ENCODE data around the gene ORAI1. TPM values are rescaled to one million over a fixed set of nuclear protein-coding genes. Genes with fewer than 3 reads are reported as not detected.

Gene ORAI1
- total RNA-seq, 2 experiments from 2014 or later = 39.7 to 42.3 TPM

DNA sequence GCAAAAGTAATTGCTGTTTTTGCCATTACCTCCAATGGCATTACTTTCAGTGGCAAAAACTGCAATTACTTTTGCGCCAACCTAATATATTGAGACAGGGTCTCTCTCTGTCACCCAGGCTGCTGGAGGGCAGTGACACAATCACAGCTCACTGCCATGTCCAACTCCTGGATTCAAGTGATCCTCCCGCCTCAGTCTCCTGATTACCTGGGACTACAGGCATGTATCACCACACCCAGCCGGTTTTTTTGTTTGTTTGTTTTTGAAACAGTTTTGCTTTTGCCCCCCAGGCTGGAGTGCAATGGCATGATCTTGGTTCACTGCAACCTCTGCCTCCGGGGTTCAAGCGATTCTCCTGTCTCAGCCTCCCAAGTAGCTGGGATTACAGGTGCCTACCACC, 29.8 kb upstream of the ORAI1 start:
- H3K4me3 Mint-ChIP-seq = no peak overlapping the region
- no peaks in the 10 kb centered on the region for H3K9me3 Mint-ChIP-seq
- H3K4me1 Mint-ChIP-seq (ENCODE audit: low read depth) = peaks cover 25% of the 10 kb centered on the region
- TF ChIP-seq, protein P1, sequence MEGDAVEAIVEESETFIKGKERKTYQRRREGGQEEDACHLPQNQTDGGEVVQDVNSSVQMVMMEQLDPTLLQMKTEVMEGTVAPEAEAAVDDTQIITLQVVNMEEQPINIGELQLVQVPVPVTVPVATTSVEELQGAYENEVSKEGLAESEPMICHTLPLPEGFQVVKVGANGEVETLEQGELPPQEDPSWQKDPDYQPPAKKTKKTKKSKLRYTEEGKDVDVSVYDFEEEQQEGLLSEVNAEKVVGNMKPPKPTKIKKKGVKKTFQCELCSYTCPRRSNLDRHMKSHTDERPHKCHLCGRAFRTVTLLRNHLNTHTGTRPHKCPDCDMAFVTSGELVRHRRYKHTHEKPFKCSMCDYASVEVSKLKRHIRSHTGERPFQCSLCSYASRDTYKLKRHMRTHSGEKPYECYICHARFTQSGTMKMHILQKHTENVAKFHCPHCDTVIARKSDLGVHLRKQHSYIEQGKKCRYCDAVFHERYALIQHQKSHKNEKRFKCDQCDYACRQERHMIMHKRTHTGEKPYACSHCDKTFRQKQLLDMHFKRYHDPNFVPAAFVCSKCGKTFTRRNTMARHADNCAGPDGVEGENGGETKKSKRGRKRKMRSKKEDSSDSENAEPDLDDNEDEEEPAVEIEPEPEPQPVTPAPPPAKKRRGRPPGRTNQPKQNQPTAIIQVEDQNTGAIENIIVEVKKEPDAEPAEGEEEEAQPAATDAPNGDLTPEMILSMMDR (IDR thresholded peaks at IDR 0.05) = no peak
- no peak overlapping the region for H3K27ac Mint-ChIP-seq
- H3K27me3 Mint-ChIP-seq = no peaks in the 10 kb centered on the region
- ATAC-seq (ENCODE audit: poor library complexity) = no peak
- no peaks in the 10 kb centered on the region for H3K27me3 ChIP-seq (ENCODE audit: control insufficient read depth in 1 of 2, insufficient read depth in 2 of 2, low read length in 2 of 2)
- no peaks in the 10 kb centered on the region for H3K9me3 ChIP-seq (ENCODE audit: control insufficient read depth in 1 of 2, insufficient read depth in 1 of 2, low read length in 2 of 2)
- intact Hi-C loops (cut with DNase I, micrococcal nuclease) = loop anchor here in 1 of 2 experiments (5.0 kb wide), 1 partner anchor 706 kb away; no protein-coding TSS in a partner anchor
- no peak overlapping the region for H3K27ac ChIP-seq (ENCODE audit: low read depth in 1 of 2, low read length in 2 of 2)
- ChIA-PET CTCF (no interaction called here), POLR2A (no interaction called here)
- DNase-seq = no peak
- no peaks in the 10 kb centered on the region for H3K36me3 Mint-ChIP-seq (ENCODE audit: low read depth)
- H3K4me1 ChIP-seq (ENCODE audit: insufficient read depth, low read length) = peaks cover 10% of the 10 kb centered on the region
- no peak overlapping the region for H3K4me3 ChIP-seq (ENCODE audit: low read length)
- no peaks in the 10 kb centered on the region for H3K36me3 ChIP-seq (ENCODE audit: insufficient read depth, low read length)

DNA sequence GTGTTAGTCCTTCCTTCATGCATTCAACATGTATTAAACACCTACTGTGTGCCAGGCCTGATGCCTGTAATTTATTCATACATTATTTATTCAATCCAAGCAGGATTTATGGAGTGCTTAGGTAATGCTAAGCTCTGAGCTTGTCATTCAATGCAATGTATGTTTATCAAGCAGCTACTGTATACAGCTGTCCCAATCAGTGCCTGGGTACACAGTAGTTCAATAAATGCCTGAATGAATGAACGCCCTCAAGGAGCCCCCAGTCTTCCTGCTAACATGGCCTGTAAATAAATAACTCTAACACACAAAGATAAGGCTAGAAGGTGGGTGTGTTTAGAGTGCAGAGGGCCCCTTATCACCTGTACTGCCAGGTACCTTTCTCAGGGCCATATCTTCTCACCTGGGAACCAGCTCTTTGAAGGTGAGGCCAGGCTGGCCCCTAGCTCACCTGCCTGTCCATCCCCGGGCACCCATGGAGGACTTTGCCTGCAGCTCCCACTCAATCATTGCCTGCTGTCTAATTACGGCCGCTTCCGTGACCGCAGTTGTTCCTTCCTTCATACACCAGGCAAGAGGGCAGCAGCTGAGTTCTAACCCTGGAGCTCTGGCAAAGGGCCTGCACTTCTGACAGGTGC, 25.5 kb upstream of the ORAI1 start:
- Histone ChIP-seq H3K27ac (ENCODE audit: low read depth in 1 of 2, low read length in 2 of 2) (no peak overlapping the region), H3K27me3 (ENCODE audit: control insufficient read depth in 1 of 2, insufficient read depth in 2 of 2, low read length in 2 of 2) (no peaks in the 10 kb centered on the region), H3K9me3 (ENCODE audit: control insufficient read depth in 1 of 2, insufficient read depth in 1 of 2, low read length in 2 of 2) (no peaks in the 10 kb centered on the region), H3K4me3 (ENCODE audit: low read length) (no peak overlapping the region), H3K4me1 (ENCODE audit: insufficient read depth, low read length) (no peaks in the 10 kb centered on the region), H3K36me3 (ENCODE audit: insufficient read depth, low read length) (no peaks in the 10 kb centered on the region)
- CTCF ChIA-PET = interaction anchor here (1.0 kb wide), 1 partner anchor 101 kb away, joined by 3 read pairs; no protein-coding TSS in a partner anchor
- Mint-ChIP-seq H3K36me3 (ENCODE audit: low read depth) (no peaks in the 10 kb centered on the region), H3K27ac (no peak overlapping the region), H3K27me3 (no peaks in the 10 kb centered on the region), H3K9me3 (no peaks in the 10 kb centered on the region), H3K4me1 (ENCODE audit: low read depth) (peaks cover 8% of the 10 kb centered on the region), H3K4me3 (no peak overlapping the region)
- TF ChIP-seq, protein P1 (IDR thresholded peaks at IDR 0.05) = no peak
- POLR2A ChIA-PET = interaction anchor here (0.8 kb wide), 1 partner anchor 20 kb away, joined by 3 read pairs; the partner anchor contains the start of gene KDM2B
- ATAC-seq (ENCODE audit: poor library complexity) = no peak
- intact Hi-C loops (cut with DNase I, micrococcal nuclease) = no loop called here
- no peak for DNase-seq

DNA sequence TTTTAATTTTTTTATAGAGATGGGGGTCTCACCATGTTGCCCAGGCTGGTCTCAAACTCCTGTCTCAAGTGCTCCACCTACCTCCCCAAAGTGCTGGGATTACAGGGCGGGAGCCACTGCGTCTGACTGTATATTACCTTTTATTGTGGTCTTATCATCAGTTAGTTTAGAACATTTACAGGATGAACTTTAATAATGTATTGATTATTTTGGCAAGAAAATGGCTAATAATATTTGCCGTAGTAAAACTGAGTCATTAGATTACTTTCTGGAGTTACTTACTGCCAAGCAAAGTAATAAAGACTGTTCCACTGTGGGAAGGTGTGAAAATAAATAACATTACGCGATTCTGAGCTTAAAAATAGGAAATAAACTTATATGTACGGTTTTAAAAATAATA, 23.6 kb upstream of the ORAI1 start:
- no peaks in the 10 kb centered on the region for H3K27me3 ChIP-seq (ENCODE audit: control insufficient read depth in 1 of 2, insufficient read depth in 2 of 2, low read length in 2 of 2)
- TF ChIP-seq, protein P1 (IDR thresholded peaks at IDR 0.05) = no peak
- H3K4me3 ChIP-seq (ENCODE audit: low read length) = no peak overlapping the region
- Mint-ChIP-seq H3K4me3 (no peak overlapping the region), H3K4me1 (ENCODE audit: low read depth) (peaks cover 8% of the 10 kb centered on the region), H3K27ac (no peak overlapping the region), H3K9me3 (no peaks in the 10 kb centered on the region), H3K27me3 (no peaks in the 10 kb centered on the region), H3K36me3 (ENCODE audit: low read depth) (no peaks in the 10 kb centered on the region)
- H3K36me3 ChIP-seq (ENCODE audit: insufficient read depth, low read length) = no peaks in the 10 kb centered on the region
- no peak overlapping the region for H3K27ac ChIP-seq (ENCODE audit: low read depth in 1 of 2, low read length in 2 of 2)
- no peaks in the 10 kb centered on the region for H3K9me3 ChIP-seq (ENCODE audit: control insufficient read depth in 1 of 2, insufficient read depth in 1 of 2, low read length in 2 of 2)
- CTCF ChIA-PET = no interaction called here
- DNase-seq = no peak
- POLR2A ChIA-PET = interaction anchor here (1.0 kb wide), 1 partner anchor 12 kb away, joined by 3 read pairs; no protein-coding TSS in a partner anchor
- intact Hi-C loops (cut with DNase I, micrococcal nuclease) = no loop called here
- no peaks in the 10 kb centered on the region for H3K4me1 ChIP-seq (ENCODE audit: insufficient read depth, low read length)
- no peak for ATAC-seq (ENCODE audit: poor library complexity)

Measured in CD4-positive, alpha-beta T cell (primary cell).